ENCODE measurements around the gene WFIKKN2.

Gene WFIKKN2

DNA sequence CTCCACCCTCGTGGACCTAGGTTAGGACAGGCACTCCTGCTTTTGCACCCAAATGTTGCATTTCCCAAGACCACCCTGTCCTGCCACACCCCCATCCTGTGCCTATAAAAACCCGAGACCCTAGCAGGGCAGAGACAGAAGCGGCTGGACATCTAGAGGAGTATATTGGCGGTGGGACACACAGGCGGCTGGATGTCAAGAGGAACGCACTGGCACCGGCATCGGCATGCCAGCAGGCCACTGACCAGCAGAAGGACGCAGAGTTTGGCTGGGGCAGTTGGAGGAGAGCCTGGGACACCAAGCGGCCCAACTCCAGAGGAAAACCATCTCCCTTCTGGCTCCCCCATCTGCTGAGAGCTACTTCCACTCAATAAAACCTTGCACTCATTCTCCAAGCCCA lies 14.7 kb upstream of the WFIKKN2 start:
- H3K4me3 ChIP-seq (ENCODE audit: low read depth, low read length): no peak overlapping the region
- TF ChIP-seq, protein P1, sequence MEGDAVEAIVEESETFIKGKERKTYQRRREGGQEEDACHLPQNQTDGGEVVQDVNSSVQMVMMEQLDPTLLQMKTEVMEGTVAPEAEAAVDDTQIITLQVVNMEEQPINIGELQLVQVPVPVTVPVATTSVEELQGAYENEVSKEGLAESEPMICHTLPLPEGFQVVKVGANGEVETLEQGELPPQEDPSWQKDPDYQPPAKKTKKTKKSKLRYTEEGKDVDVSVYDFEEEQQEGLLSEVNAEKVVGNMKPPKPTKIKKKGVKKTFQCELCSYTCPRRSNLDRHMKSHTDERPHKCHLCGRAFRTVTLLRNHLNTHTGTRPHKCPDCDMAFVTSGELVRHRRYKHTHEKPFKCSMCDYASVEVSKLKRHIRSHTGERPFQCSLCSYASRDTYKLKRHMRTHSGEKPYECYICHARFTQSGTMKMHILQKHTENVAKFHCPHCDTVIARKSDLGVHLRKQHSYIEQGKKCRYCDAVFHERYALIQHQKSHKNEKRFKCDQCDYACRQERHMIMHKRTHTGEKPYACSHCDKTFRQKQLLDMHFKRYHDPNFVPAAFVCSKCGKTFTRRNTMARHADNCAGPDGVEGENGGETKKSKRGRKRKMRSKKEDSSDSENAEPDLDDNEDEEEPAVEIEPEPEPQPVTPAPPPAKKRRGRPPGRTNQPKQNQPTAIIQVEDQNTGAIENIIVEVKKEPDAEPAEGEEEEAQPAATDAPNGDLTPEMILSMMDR (IDR thresholded peaks at IDR 0.05; ENCODE audit: insufficient read depth, low read length, missing control alignments): no peak
- POLR2A ChIA-PET: no interaction called here
- no peak for DNase-seq (ENCODE audit: low read depth, low spot score)
- CTCF ChIA-PET: interaction anchor here (1.3 kb wide), 1 partner anchor 11 kb away, joined by 4 read pairs; no protein-coding TSS in a partner anchor

DNA sequence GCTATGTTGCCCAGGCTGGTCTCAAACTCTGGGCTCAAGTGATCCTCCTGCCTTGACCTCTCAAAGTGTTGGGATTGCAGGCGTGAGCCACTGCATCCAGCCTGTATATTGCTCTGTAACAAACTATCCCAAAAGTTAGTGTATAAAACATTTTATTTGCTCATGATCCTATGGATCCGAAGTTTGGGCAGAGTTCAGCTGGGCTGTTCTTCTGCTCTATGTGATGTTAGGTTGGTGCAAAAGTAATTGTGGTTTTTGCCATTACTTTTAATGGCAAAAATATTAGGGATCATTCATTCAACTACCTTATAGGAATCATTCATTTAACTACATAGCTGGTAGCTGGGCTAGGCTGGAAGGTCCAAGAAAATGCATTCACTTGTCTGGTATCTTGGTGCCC lies 12.8 kb upstream of the WFIKKN2 start:
- no peak overlapping the region for H3K4me3 ChIP-seq (ENCODE audit: low read depth, low read length)
- DNase-seq (ENCODE audit: low read depth, low spot score): no peak
- ChIA-PET POLR2A (no interaction called here), CTCF (interaction anchor here (1.4 to 2.0 kb wide), 4 partner anchors 26 to 134 kb away, joined by 3 to 5 read pairs (median 4); no protein-coding TSS in a partner anchor)
- TF ChIP-seq, protein P1 (IDR thresholded peaks at IDR 0.05; ENCODE audit: insufficient read depth, low read length, missing control alignments): no peak

DNA sequence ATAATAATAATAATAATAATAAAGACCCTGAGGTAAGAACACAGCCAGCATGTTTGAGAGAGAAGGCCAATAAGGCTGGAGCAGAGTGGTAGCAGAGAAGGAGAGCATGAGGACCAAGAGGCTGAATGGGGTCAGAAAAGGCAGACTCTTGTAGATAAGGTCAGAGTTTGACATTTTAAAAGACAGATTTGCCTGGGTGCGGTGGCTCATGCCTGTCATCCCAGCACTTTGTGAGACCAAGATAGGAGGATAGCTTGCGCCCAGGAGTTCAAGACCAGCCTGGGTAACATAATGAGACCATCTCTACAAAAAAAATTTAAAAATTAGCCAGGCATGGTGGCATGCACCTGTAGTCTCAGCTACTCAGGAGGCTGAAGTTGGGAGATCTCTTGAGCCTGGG lies 11.0 kb upstream of the WFIKKN2 start:
- TF ChIP-seq, protein P1 (IDR thresholded peaks at IDR 0.05; ENCODE audit: insufficient read depth, low read length, missing control alignments): no peak
- DNase-seq (ENCODE audit: low read depth, low spot score): no peak
- ChIA-PET POLR2A (no interaction called here), CTCF (interaction anchor here (1.0 to 1.6 kb wide), 3 partner anchors 14 to 28 kb away, joined by 3 to 7 read pairs (median 6); no protein-coding TSS in a partner anchor)
- no peak overlapping the region for H3K4me3 ChIP-seq (ENCODE audit: low read depth, low read length)

DNA sequence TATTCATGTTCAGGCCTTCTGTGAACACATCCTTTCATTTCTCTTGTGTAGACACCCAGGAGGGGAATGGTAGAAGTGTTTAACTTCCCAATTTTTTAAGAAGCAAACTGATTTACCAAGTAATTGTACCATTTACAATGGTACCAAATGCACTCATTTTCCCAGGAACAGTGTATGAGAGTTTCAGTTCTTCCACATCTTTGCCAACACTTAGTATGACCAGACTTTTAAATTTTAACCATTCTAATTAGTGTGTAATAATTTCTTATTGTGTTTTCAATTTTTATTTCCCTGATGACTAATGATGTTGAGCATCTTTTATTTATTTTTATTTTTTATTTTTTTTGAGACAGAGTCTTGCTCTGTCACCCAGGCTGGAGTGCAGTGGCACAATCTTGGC lies 10.2 kb upstream of the WFIKKN2 start:
- CTCF ChIA-PET: interaction anchor here (1.0 to 1.6 kb wide), 3 partner anchors 14 to 27 kb away, joined by 3 to 7 read pairs (median 6); no protein-coding TSS in a partner anchor
- POLR2A ChIA-PET: no interaction called here
- TF ChIP-seq, protein P1 (IDR thresholded peaks at IDR 0.05; ENCODE audit: insufficient read depth, low read length, missing control alignments): no peak
- DNase-seq (ENCODE audit: low read depth, low spot score): no peak
- H3K4me3 ChIP-seq (ENCODE audit: low read depth, low read length): no peak overlapping the region

DNA sequence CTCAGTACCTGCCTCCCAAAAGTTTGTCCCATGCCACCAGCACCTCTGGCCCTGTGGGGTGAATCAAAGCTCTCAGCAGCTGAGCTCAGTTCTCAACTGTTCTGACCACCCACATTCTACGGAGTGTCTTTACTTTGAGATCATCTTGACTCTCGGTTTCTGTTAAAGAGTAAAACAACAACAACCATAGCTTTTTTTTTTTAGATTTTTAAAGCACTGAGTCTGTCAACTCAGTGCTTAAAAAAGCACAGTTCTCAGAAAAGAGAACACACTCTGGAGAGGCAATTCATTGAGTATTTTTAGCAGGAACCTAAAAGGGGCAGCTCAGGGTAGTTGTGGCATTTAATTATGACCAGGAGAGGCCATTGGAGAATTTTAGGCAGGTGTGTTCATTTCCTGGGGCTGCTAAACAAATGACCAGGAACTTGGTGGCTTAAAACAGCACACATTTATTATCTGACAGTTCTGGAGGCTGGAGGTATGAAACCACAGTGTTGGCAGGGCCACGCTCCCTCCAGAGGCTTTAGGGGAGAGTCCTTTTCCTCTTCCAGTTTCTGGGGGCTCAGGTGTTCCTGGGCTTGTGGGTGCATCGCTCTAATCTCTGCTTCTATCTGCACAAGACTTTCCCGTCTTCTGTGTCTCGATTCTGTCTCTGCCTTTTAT lies 6.7 kb upstream of the WFIKKN2 start:
- no peak for DNase-seq (ENCODE audit: low read depth, low spot score)
- CTCF ChIA-PET: interaction anchor here (1.1 to 3.1 kb wide), 7 partner anchors 12 to 48 kb away, joined by 3 to 13 read pairs (median 5); no protein-coding TSS in a partner anchor
- no peak overlapping the region for H3K4me3 ChIP-seq (ENCODE audit: low read depth, low read length)
- POLR2A ChIA-PET: no interaction called here
- TF ChIP-seq, protein P1 (IDR thresholded peaks at IDR 0.05; ENCODE audit: insufficient read depth, low read length, missing control alignments): no peak

DNA sequence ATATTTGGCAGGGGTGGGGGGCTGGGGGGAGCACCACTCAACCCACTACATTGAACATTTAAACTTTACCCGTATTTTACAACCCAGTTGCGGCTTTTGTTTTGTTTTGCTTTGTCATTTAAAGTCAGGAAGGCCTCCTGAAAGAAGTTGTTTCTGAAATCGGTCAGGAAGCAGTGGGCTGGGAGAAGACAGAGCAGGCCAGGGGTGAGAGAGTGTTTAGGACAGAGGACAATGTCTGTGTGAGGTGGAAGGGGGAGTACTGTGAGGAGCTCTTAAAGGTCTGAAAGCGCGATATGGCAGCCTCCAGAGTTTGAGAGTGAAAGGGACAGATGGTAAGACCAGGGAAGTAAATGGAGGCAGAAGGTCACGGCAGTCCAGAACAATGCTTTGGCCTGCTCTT lies 6.1 kb upstream of the WFIKKN2 start:
- H3K4me3 ChIP-seq (ENCODE audit: low read depth, low read length): no peak overlapping the region
- TF ChIP-seq, protein P1 (IDR thresholded peaks at IDR 0.05; ENCODE audit: insufficient read depth, low read length, missing control alignments): no peak
- DNase-seq (ENCODE audit: low read depth, low spot score): no peak
- ChIA-PET POLR2A (interaction anchor here (2.3 kb wide), 1 partner anchor 37 kb away, joined by 12 read pairs; the partner anchor contains the start of gene TOB1), CTCF (interaction anchor here (1.6 to 17.2 kb wide), 4 partner anchors 16 to 46 kb away, joined by 4 to 516 read pairs (median 9); no protein-coding TSS in a partner anchor)

All from AG04449 (cell line).